SK-N-SH treated with all-trans-retinoic acid at 6 μM for 48 hours (cell line): ENCODE data around the gene MCM8.

Source experiments
- ATAC-seq: fragments of 200-7000 bp; cut with Tn5 transposase; 3 replicates; pipeline ENCODE4 v1.9.1; 2020; ENCODE audit warnings: mild to moderate bottlenecking, moderate library complexity
- ARNTL ChIP-seq: fragments of 450-650 bp; formaldehyde crosslinking; IDR thresholded peaks from 2 replicates; pipeline ENCODE4 v1.5.0; 2020; ENCODE audit warnings: low read depth, mild to moderate bottlenecking, moderate library complexity, borderline replicate concordance
- CSDC2 ChIP-seq: fragments of 250-450 bp; sonication (Bioruptor Pico); IDR thresholded peaks from 2 replicates; pipeline ENCODE4 v1.5.0; 2020; ENCODE audit warnings: mild to moderate bottlenecking, moderate library complexity
- GLIS3 ChIP-seq: fragments of 250-450 bp; sonication (Bioruptor Pico); IDR thresholded peaks from 2 replicates; pipeline ENCODE4 v1.5.0; 2020; ENCODE audit warnings: mild to moderate bottlenecking, moderate library complexity
- OSR1 ChIP-seq: fragments of 250-450 bp; sonication (Bioruptor Pico); IDR thresholded peaks from 2 replicates; pipeline ENCODE4 v1.8.0; 2022; ENCODE audit warnings: moderate library complexity, mild to moderate bottlenecking, inconsistent platforms
- RARB ChIP-seq: fragments of 250-450 bp; sonication (Bioruptor Pico); IDR thresholded peaks from 2 replicates; pipeline ENCODE4 v1.8.0; 2021; ENCODE audit warnings: mild to moderate bottlenecking, moderate library complexity
- SNAI2 ChIP-seq: fragments of 250-450 bp; sonication (Bioruptor Pico); IDR thresholded peaks from 2 replicates; pipeline ENCODE4 v1.5.0; 2020; ENCODE audit warnings: mild to moderate bottlenecking, moderate library complexity
- TOX ChIP-seq: fragments of 250-450 bp; sonication (Bioruptor Pico); IDR thresholded peaks from 2 replicates; pipeline ENCODE4 v1.8.0; 2021; ENCODE audit warnings: mild to moderate bottlenecking, moderate library complexity, borderline replicate concordance
- ZC3H10 ChIP-seq: fragments of 250-450 bp; sonication (Bioruptor Pico); IDR thresholded peaks from 2 replicates; pipeline ENCODE4 v1.5.1; 2021; ENCODE audit warnings: mild to moderate bottlenecking, moderate library complexity
- ZFP3 ChIP-seq: fragments of 250-450 bp; sonication (Bioruptor Pico); IDR thresholded peaks from 2 replicates; pipeline ENCODE4 v1.5.0; 2020; ENCODE audit warnings: mild to moderate bottlenecking, moderate library complexity
- ZNF565 ChIP-seq: fragments of 450-650 bp; formaldehyde crosslinking; conservative IDR thresholded peaks from 2 replicates; pipeline ENCODE4 v1.5.0; 2020; ENCODE audit warnings: low read depth, mild to moderate bottlenecking, moderate library complexity
- ZNF70 ChIP-seq: fragments of 450-650 bp; formaldehyde crosslinking; IDR thresholded peaks from 2 replicates; pipeline ENCODE4 v1.5.0; 2020; ENCODE audit warnings: mild to moderate bottlenecking, moderate library complexity
- TF ChIP-seq, protein P1 (sequence below): fragments of 250-450 bp; sonication (Bioruptor Pico); IDR thresholded peaks from 2 replicates; pipeline ENCODE4 v1.5.1; 2020; ENCODE audit warnings: low read depth, mild to moderate bottlenecking, moderate library complexity
- TF ChIP-seq, protein P2 (sequence below): fragments of 250-450 bp; sonication (Bioruptor Pico); IDR thresholded peaks from 2 replicates; pipeline ENCODE4 v1.8.0; 2020; ENCODE audit warnings: mild to moderate bottlenecking, moderate library complexity, borderline replicate concordance
- TF ChIP-seq, protein P3 (sequence below): fragments of 250-450 bp; sonication (Bioruptor Pico); IDR thresholded peaks from 2 replicates; pipeline ENCODE4 v1.5.1; 2021; ENCODE audit warnings: mild to moderate bottlenecking, moderate library complexity
- TF ChIP-seq, protein P4 (sequence below): fragments of 250-450 bp; sonication (Bioruptor Pico); IDR thresholded peaks from 2 replicates; pipeline ENCODE4 v1.5.0; 2020; ENCODE audit warnings: mild to moderate bottlenecking, moderate library complexity
- TF ChIP-seq, protein P5 (sequence below): fragments of 250-450 bp; sonication (Bioruptor Pico); IDR thresholded peaks from 2 replicates; pipeline ENCODE4 v1.8.0; 2021; ENCODE audit warnings: low read depth, mild to moderate bottlenecking, moderate library complexity, borderline replicate concordance

MCM8 gene

DNA sequence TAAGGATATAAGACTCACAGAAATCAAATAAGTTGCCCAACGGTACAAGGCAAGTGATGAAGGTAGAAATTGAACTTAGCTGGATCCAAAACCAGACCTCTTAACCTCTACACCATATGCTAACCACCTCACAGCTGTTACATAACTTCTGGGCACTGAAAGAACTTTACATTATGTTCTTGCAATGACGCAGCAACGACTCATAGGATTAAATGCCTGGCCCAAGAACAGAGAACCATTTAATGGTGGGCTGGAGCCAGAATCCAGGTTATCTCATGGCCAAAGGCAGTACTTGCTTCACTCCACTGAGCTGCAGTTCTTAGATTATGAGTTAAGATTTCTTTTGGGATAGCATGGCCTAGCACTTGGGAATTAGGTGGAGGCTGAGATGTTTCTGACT lies 4.5 kb upstream of the MCM8 start:
- ATAC-seq = no peak
- TF ChIP-seq GLIS3 = no peak
- TF ChIP-seq TOX (CRISPR knock-in tag) = no peak
- TF ChIP-seq ZNF565 = no peak
- no peak for TF ChIP-seq ZC3H10 (CRISPR knock-in tag)
- TF ChIP-seq RARB (CRISPR knock-in tag) = no peak
- TF ChIP-seq ARNTL = no peak
- TF ChIP-seq SNAI2 (CRISPR knock-in tag) = no peak
- TF ChIP-seq, protein P1, sequence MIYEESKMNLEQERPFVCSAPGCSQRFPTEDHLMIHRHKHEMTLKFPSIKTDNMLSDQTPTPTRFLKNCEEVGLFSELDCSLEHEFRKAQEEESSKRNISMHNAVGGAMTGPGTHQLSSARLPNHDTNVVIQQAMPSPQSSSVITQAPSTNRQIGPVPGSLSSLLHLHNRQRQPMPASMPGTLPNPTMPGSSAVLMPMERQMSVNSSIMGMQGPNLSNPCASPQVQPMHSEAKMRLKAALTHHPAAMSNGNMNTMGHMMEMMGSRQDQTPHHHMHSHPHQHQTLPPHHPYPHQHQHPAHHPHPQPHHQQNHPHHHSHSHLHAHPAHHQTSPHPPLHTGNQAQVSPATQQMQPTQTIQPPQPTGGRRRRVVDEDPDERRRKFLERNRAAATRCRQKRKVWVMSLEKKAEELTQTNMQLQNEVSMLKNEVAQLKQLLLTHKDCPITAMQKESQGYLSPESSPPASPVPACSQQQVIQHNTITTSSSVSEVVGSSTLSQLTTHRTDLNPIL (CRISPR knock-in tag) = no peak
- TF ChIP-seq, protein P2, sequence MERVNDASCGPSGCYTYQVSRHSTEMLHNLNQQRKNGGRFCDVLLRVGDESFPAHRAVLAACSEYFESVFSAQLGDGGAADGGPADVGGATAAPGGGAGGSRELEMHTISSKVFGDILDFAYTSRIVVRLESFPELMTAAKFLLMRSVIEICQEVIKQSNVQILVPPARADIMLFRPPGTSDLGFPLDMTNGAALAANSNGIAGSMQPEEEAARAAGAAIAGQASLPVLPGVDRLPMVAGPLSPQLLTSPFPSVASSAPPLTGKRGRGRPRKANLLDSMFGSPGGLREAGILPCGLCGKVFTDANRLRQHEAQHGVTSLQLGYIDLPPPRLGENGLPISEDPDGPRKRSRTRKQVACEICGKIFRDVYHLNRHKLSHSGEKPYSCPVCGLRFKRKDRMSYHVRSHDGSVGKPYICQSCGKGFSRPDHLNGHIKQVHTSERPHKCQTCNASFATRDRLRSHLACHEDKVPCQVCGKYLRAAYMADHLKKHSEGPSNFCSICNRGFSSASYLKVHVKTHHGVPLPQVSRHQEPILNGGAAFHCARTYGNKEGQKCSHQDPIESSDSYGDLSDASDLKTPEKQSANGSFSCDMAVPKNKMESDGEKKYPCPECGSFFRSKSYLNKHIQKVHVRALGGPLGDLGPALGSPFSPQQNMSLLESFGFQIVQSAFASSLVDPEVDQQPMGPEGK (CRISPR knock-in tag) = no peak
- TF ChIP-seq ZNF70 (CRISPR knock-in tag) = no peak
- TF ChIP-seq, protein P3, sequence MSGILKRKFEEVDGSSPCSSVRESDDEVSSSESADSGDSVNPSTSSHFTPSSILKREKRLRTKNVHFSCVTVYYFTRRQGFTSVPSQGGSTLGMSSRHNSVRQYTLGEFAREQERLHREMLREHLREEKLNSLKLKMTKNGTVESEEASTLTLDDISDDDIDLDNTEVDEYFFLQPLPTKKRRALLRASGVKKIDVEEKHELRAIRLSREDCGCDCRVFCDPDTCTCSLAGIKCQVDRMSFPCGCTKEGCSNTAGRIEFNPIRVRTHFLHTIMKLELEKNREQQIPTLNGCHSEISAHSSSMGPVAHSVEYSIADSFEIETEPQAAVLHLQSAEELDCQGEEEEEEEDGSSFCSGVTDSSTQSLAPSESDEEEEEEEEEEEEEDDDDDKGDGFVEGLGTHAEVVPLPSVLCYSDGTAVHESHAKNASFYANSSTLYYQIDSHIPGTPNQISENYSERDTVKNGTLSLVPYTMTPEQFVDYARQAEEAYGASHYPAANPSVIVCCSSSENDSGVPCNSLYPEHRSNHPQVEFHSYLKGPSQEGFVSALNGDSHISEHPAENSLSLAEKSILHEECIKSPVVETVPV = no peak
- TF ChIP-seq, protein P4, sequence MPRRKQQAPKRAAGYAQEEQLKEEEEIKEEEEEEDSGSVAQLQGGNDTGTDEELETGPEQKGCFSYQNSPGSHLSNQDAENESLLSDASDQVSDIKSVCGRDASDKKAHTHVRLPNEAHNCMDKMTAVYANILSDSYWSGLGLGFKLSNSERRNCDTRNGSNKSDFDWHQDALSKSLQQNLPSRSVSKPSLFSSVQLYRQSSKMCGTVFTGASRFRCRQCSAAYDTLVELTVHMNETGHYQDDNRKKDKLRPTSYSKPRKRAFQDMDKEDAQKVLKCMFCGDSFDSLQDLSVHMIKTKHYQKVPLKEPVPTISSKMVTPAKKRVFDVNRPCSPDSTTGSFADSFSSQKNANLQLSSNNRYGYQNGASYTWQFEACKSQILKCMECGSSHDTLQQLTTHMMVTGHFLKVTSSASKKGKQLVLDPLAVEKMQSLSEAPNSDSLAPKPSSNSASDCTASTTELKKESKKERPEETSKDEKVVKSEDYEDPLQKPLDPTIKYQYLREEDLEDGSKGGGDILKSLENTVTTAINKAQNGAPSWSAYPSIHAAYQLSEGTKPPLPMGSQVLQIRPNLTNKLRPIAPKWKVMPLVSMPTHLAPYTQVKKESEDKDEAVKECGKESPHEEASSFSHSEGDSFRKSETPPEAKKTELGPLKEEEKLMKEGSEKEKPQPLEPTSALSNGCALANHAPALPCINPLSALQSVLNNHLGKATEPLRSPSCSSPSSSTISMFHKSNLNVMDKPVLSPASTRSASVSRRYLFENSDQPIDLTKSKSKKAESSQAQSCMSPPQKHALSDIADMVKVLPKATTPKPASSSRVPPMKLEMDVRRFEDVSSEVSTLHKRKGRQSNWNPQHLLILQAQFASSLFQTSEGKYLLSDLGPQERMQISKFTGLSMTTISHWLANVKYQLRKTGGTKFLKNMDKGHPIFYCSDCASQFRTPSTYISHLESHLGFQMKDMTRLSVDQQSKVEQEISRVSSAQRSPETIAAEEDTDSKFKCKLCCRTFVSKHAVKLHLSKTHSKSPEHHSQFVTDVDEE = no peak

DNA sequence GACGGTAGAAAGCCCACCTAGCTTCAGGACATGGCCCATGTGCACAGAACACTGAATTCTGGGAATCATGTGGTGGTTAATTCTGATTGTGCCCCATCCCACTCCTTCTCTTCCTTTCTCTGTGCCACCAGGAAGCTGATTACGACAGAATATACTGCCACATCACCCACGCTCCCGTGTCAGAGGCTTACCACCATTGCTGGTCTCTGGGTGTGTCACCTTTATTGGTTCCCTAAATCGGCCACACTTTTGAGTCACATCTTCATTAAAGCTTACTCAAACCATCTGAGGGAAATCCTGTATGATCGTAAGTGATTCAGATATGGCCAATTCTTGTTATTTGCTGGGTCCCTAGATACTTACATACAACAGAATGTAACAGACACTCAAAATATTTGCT lies 3.2 kb upstream of the MCM8 start:
- TF ChIP-seq ZFP3 (no peak), ARNTL (no peak), OSR1 (CRISPR knock-in tag) (no peak), CSDC2 (CRISPR knock-in tag) (no peak), TOX (CRISPR knock-in tag) (no peak), SNAI2 (CRISPR knock-in tag) (no peak)
- TF ChIP-seq, protein P4 = no peak
- TF ChIP-seq, protein P5, sequence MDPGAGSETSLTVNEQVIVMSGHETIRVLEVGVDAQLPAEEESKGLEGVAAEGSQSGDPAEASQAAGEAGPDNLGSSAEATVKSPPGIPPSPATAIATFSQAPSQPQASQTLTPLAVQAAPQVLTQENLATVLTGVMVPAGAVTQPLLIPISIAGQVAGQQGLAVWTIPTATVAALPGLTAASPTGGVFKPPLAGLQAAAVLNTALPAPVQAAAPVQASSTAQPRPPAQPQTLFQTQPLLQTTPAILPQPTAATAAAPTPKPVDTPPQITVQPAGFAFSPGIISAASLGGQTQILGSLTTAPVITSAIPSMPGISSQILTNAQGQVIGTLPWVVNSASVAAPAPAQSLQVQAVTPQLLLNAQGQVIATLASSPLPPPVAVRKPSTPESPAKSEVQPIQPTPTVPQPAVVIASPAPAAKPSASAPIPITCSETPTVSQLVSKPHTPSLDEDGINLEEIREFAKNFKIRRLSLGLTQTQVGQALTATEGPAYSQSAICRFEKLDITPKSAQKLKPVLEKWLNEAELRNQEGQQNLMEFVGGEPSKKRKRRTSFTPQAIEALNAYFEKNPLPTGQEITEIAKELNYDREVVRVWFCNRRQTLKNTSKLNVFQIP (CRISPR knock-in tag) = no peak
- TF ChIP-seq, protein P2 (CRISPR knock-in tag) = no peak
- no peak for ATAC-seq
